ENCODE data around the gene PCDHGC5. TPM values are rescaled to one million over a fixed set of nuclear protein-coding genes. Genes with fewer than 3 reads are reported as not detected.

Gene PCDHGC5
- total RNA-seq, 4 donors from 2014 or later: 1.1 to 3.2 (median 2.1) TPM

GRCh38 chr5:141491323-141492167 lies 2.7 kb downstream of the PCDHGC5 start:
- ATAC-seq (ENCODE audit: low FRiP score) (no peak), DNase-seq (ENCODE audit: low spot score) (no peak)
- TF ChIP-seq, protein P1, sequence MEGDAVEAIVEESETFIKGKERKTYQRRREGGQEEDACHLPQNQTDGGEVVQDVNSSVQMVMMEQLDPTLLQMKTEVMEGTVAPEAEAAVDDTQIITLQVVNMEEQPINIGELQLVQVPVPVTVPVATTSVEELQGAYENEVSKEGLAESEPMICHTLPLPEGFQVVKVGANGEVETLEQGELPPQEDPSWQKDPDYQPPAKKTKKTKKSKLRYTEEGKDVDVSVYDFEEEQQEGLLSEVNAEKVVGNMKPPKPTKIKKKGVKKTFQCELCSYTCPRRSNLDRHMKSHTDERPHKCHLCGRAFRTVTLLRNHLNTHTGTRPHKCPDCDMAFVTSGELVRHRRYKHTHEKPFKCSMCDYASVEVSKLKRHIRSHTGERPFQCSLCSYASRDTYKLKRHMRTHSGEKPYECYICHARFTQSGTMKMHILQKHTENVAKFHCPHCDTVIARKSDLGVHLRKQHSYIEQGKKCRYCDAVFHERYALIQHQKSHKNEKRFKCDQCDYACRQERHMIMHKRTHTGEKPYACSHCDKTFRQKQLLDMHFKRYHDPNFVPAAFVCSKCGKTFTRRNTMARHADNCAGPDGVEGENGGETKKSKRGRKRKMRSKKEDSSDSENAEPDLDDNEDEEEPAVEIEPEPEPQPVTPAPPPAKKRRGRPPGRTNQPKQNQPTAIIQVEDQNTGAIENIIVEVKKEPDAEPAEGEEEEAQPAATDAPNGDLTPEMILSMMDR (IDR thresholded peaks at IDR 0.05): no peak

DNA sequence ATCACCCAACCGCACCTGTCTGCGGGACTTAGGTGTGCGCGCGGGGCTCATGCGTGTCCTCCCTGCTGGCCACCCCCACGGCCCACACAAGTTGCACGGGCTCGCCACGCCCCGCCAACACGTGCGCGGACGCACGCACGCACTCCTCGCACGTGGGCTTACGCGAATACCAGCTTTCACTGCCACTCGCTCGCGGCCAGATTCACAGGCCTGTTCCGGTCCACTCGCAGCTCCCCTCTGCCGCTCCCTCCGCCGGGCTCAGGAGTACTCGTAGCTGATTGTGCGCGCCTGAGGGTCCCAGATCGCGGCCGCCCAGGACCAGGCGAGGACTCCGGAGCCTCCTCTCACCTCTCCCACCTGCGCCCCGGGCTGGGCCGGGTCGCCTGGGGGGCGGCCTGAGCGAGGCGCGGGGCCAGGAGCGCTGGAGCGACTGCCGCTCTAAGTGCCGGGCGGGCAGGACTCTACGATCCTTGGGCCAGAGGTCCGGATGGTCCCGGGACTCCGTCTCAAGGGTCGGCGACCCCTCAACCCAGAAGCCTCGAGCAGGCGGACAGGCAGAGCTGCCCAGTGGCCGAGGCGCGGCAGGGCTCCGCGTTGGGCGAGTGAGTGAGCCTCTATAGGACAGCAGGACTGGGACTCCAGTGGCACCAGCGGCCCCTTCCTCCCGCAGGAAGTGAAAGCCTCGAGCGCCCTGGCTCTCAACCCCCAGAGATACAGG lies 3.4 kb downstream of the PCDHGC5 start:
- ATAC-seq (ENCODE audit: low FRiP score) (no peak), DNase-seq (ENCODE audit: low spot score) (no peak)
- TF ChIP-seq, protein P1 (IDR thresholded peaks at IDR 0.05): no peak

DNA sequence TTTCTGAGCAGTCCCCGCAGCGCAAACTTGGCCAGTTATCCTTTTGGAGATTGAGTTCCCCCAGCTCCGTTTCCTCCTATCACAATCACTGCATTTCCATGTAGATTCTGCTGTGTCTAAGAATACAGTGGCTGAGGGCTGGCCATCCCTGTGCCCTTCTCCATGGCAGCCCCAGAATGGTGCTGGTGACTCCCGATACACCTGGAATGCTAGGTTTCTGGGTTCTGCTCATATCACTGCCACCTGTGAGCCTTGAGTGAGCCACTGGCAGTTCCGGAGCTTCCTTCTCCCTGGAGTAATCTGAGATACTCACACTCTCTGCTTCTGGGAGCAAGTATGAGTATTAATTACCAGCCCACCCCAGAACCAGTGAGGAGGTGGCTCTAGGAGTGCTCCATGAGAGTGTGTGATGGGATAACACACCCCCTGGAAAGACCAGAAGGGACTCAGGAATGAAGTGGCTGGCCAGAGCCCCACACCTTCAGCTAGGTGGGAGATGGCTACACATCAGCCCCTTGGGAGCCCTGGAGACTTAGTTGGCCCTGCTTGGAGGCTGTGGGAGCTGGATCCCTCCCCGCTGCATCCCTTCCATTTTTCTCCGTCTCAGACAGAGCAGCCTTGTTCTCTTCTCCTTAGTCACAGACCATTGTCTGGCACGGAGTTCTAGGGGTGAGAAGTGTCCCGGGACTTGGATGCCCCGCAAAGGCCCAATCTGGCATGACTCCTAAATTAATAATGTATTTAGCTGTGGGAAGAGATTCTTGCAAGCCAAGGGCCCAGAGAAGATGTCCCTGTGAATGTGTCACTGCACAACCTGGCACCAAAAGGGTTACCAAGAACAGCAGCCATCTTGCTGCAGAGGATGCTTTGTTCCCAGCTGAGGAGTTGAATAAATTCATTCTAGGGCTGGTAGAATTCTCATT lies 4.9 kb downstream of the PCDHGC5 start:
- DNase-seq (ENCODE audit: low spot score) (no peak), ATAC-seq (ENCODE audit: low FRiP score) (no peak)
- TF ChIP-seq, protein P1 (IDR thresholded peaks at IDR 0.05): no peak

GRCh38 chr5:141494761-141495452 lies 6.0 kb downstream of the PCDHGC5 start:
- TF ChIP-seq, protein P1 (IDR thresholded peaks at IDR 0.05): no peak
- DNase-seq (ENCODE audit: low spot score): no peak

DNA sequence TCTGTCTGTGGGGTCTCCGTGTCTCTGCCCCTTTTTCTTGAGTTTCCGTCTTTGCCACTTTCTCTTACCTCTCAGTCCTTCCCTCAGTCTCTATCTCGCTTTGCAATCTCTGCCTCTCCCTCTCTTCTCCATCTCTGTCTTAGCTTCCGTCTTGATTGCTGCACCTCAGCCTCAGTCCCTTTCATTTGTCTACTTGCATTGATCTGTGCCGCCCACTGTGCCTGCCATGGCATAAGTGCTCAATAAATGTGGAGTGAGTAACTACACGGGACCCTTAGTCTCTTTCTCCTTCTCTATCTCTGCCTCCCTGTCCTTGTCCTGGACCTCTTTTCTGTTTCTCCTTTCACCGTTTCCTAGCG lies 6.6 kb downstream of the PCDHGC5 start:
- ATAC-seq (ENCODE audit: low FRiP score): no peak

More at GRCh38 chr5:141494761-141495452, 6.0 kb downstream of the PCDHGC5 start:
- no peak for ATAC-seq (ENCODE audit: low FRiP score)

GRCh38 chr5:141496038-141496437 lies 7.2 kb downstream of the PCDHGC5 start:
- TF ChIP-seq, protein P1 (IDR thresholded peaks at IDR 0.05): no peak

More for the DNA sequence above, 6.6 kb downstream of the PCDHGC5 start:
- DNase-seq (ENCODE audit: low spot score): no peak
- TF ChIP-seq, protein P1 (IDR thresholded peaks at IDR 0.05): no peak

More at GRCh38 chr5:141496038-141496437, 7.2 kb downstream of the PCDHGC5 start:
- DNase-seq (ENCODE audit: low spot score) (no peak), ATAC-seq (ENCODE audit: low FRiP score) (no peak)
